Fibroblast of the aortic adventitia (primary cell): ENCODE measurements around the gene OR8H2. TPM values are rescaled to one million over a fixed set of nuclear protein-coding genes. Genes with fewer than 3 reads are reported as not detected.
"Not testable (repeated sequence)": the region's sequence is repeated elsewhere in the genome, so short reads cannot be mapped to it uniquely, and the experiment has no call there.

Experiments used
- DNase-seq: peaks from one replicate; pipeline ENCODE4 v3.0.0-alpha.2; 2010; ENCODE audit warnings: low read depth
- H3K4me3 ChIP-seq: 2 replicates; pipeline ENCODE4 v1.5.1; 2011; ENCODE audit warnings: low read depth, mild to moderate bottlenecking, control low read depth, low read length, moderate library complexity
- CTCF ChIP-seq: IDR thresholded peaks from 2 replicates; pipeline ENCODE4 v1.5.1; 2011; ENCODE audit warnings: mild to moderate bottlenecking, low read length, control low read depth, inconsistent platforms; ENCODE audit not compliant: insufficient read depth
- total RNA-seq: library from RNA; depleted of rRNA; stranded (reverse); fragments of >200 nt; gene quantifications from 2 replicates; pipeline ENCODE4 v1.2.3, GENCODE V29; 2012; ENCODE audit warnings: low replicate concordance

The OR8H2 gene
- total RNA-seq = not detected in 2 replicates

GRCh38 chr11:56103210-56103737 is at the start of gene OR8H2:
TSS of gene OR8H2 (plus strand) at chr11:56103687. CDS start at chr11:56105043, 1,356 bp downstream.
- no peak within 1 kb of the TSS for H3K4me3 ChIP-seq
- DNase-seq = no peak
- TF ChIP-seq CTCF = no peak

GRCh38 chr11:56056366-56056765 is 47.1 kb upstream of the OR8H2 start:
- not testable (repeated sequence) for H3K4me3 ChIP-seq, DNase-seq

- DNase-seq, H3K4me3 ChIP-seq: not testable (repeated sequence)
Observed at GRCh38 chr11:56057661-56058237, 45.7 kb upstream of the OR8H2 start.

GRCh38 chr11:56058260-56058780 is 45.2 kb upstream of the OR8H2 start:
- H3K4me3 ChIP-seq, DNase-seq: not testable (repeated sequence)

GRCh38 chr11:56066980-56067379 is 36.5 kb upstream of the OR8H2 start:
- DNase-seq = no peak
- H3K4me3 ChIP-seq = no peak overlapping the region
- TF ChIP-seq CTCF = no peak

- TF ChIP-seq CTCF = no peak
- no peak for DNase-seq
- H3K4me3 ChIP-seq = no peak overlapping the region
Observed at GRCh38 chr11:56089697-56090096, 13.8 kb upstream of the OR8H2 start.

- no peak for TF ChIP-seq CTCF
- no peak within 1 kb of the TSS for H3K4me3 ChIP-seq
- DNase-seq = no peak
Observed at GRCh38 chr11:56093008-56093407, 10.5 kb upstream of the OR8H2 start, which contains the start of gene OR8I2. TSS of gene OR8I2 (plus strand) at chr11:56093308. CDS start at chr11:56093308, 0 bp downstream.

- TF ChIP-seq CTCF = no peak
- H3K4me3 ChIP-seq = no peak within 1 kb of the TSS
- DNase-seq = no peak
Observed at GRCh38 chr11:56122073-56122472, 18.6 kb downstream of the OR8H2 start, which contains the start of gene OR8H3. TSS of gene OR8H3 (plus strand) at chr11:56122373. CDS start at chr11:56122373, 0 bp downstream.
